Tracheal epithelial cell (primary cell): ENCODE data around the gene OTULINL. TPM values are rescaled to one million over a fixed set of nuclear protein-coding genes. Genes with fewer than 3 reads are reported as not detected.

Experiments
- total RNA-seq: library from RNA; depleted of rRNA; stranded (reverse); fragments of >200 nt; gene quantifications from 2 replicates; pipeline ENCODE4 v1.2.1, GENCODE V29; 2014

The OTULINL gene
- total RNA-seq = 0.64 and 1.2 TPM in 2 replicates

GRCh38 chr5:14581106-14581890, at the start of gene OTULINL:
OTULINL (plus strand) TSS chr5:14581792; CDS start chr5:14581895, 103 bp downstream.

Other genes starting within 250 kb of the OTULINL start
- gene OTULIN, start 82.9 kb downstream of the OTULINL start, total RNA-seq = 22.9 and 36.7 TPM in 2 replicates